HUES48 (cell line): Measurements from ENCODE around the gene ABL1.
"Not testable (repeated sequence)": the region's sequence is repeated elsewhere in the genome, so short reads cannot be mapped to it uniquely, and the experiment has no call there.

Source experiments
- H3K27ac ChIP-seq: one replicate; pipeline ENCODE4 v1.7.0; 2013; ENCODE audit warnings: low read depth, low read length, inconsistent platforms
- H3K27me3 ChIP-seq: 2 replicates; pipeline ENCODE4 v1.6.1; 2013; ENCODE audit warnings: mild to moderate bottlenecking, low read length; ENCODE audit not compliant: control insufficient read depth, insufficient read depth
- H3K36me3 ChIP-seq: 2 replicates; pipeline ENCODE4 v1.6.1; 2013; ENCODE audit warnings: low read length; ENCODE audit not compliant: control insufficient read depth, insufficient read depth
- H3K4me1 ChIP-seq: 2 replicates; pipeline ENCODE4 v1.6.1; 2013; ENCODE audit warnings: mild to moderate bottlenecking, low read length; ENCODE audit not compliant: control insufficient read depth, insufficient read depth
- H3K4me3 ChIP-seq: 2 replicates; pipeline ENCODE4 v1.5.1; 2013; ENCODE audit warnings: mild to moderate bottlenecking, low read depth, low read length
- H3K9ac ChIP-seq: 2 replicates; pipeline ENCODE4 v1.6.1; 2013; ENCODE audit warnings: mild to moderate bottlenecking, low read depth, low read length, moderate library complexity
- H3K9me3 ChIP-seq: 2 replicates; pipeline ENCODE4 v1.6.1; 2013; ENCODE audit warnings: low read length; ENCODE audit not compliant: control insufficient read depth, insufficient read depth

The ABL1 gene

GRCh38 chr9:130910041-130910440 lies 75.0 kb downstream of the ABL1 start:
- peaks cover 14% of the 10 kb centered on the region; the same call in 1 of the 2 replicates for H3K4me1 ChIP-seq
- H3K36me3 ChIP-seq, H3K4me3 ChIP-seq, H3K27me3 ChIP-seq, H3K27ac ChIP-seq, H3K9ac ChIP-seq, H3K9me3 ChIP-seq: not testable (repeated sequence)

- not testable (repeated sequence) for H3K27me3 ChIP-seq, H3K36me3 ChIP-seq, H3K9me3 ChIP-seq, H3K27ac ChIP-seq, H3K9ac ChIP-seq, H3K4me3 ChIP-seq
- peaks cover 14% of the 10 kb centered on the region; the same call in 1 of the 2 replicates for H3K4me1 ChIP-seq
These were observed 75.6 kb downstream of the ABL1 start for GRCh38 chr9:130910670-130911069.

- Histone ChIP-seq H3K9me3 (no peaks in the 10 kb centered on the region), H3K4me3 (no peak overlapping the region), H3K27me3 (no peaks in the 10 kb centered on the region), H3K27ac (no peak overlapping the region), H3K9ac (no peak overlapping the region), H3K4me1 (peaks cover 14% of the 10 kb centered on the region; the same call in 1 of the 2 replicates), H3K36me3 (no peaks in the 10 kb centered on the region)
These were observed 76.4 kb downstream of the ABL1 start for GRCh38 chr9:130911254-130912049.

GRCh38 chr9:130912932-130913598 lies 78.0 kb downstream of the ABL1 start:
- Histone ChIP-seq H3K9ac (no peak overlapping the region; the same call in 1 of the 2 replicates), H3K27me3 (no peaks in the 10 kb centered on the region), H3K9me3 (no peaks in the 10 kb centered on the region), H3K27ac (no peak overlapping the region), H3K4me3 (no peak overlapping the region), H3K36me3 (no peaks in the 10 kb centered on the region), H3K4me1 (peaks cover 14% of the 10 kb centered on the region; the same call in 1 of the 2 replicates)

GRCh38 chr9:130913599-130914416 lies 78.8 kb downstream of the ABL1 start:
- Histone ChIP-seq H3K27me3 (no peaks in the 10 kb centered on the region), H3K4me1 (peaks cover 14% of the 10 kb centered on the region; the same call in 1 of the 2 replicates), H3K9me3 (no peaks in the 10 kb centered on the region), H3K27ac (no peak overlapping the region), H3K36me3 (no peaks in the 10 kb centered on the region), H3K4me3 (no peak overlapping the region), H3K9ac (no peak overlapping the region; the same call in 1 of the 2 replicates)

GRCh38 chr9:130914417-130915095 lies 79.5 kb downstream of the ABL1 start:
- Histone ChIP-seq H3K27me3 (no peaks in the 10 kb centered on the region), H3K36me3 (no peaks in the 10 kb centered on the region), H3K9ac (no peak overlapping the region), H3K4me1 (peaks cover 14% of the 10 kb centered on the region; the same call in 1 of the 2 replicates), H3K4me3 (no peak overlapping the region), H3K27ac (no peak overlapping the region), H3K9me3 (no peaks in the 10 kb centered on the region)

- Histone ChIP-seq H3K36me3 (no peaks in the 10 kb centered on the region), H3K9me3 (no peaks in the 10 kb centered on the region), H3K4me1 (peaks cover 14% of the 10 kb centered on the region; the same call in 1 of the 2 replicates), H3K27me3 (no peaks in the 10 kb centered on the region), H3K27ac (no peak overlapping the region), H3K9ac (no peak overlapping the region), H3K4me3 (no peak overlapping the region)
These were observed 80.0 kb downstream of the ABL1 start for GRCh38 chr9:130915096-130915447.

GRCh38 chr9:130917168-130917960 lies 82.3 kb downstream of the ABL1 start:
- H3K4me1 ChIP-seq: peaks cover 14% of the 10 kb centered on the region; the same call in 1 of the 2 replicates
- H3K9ac ChIP-seq: no peak overlapping the region
- H3K9me3 ChIP-seq: no peaks in the 10 kb centered on the region

GRCh38 chr9:130918101-130918825 lies 83.2 kb downstream of the ABL1 start:
- Histone ChIP-seq H3K36me3 (no peaks in the 10 kb centered on the region), H3K9ac (no peak overlapping the region)

More at GRCh38 chr9:130917168-130917960, 82.3 kb downstream of the ABL1 start:
- no peak overlapping the region for H3K27ac ChIP-seq
- H3K36me3 ChIP-seq: no peaks in the 10 kb centered on the region
- H3K27me3 ChIP-seq: no peaks in the 10 kb centered on the region
- H3K4me3 ChIP-seq: no peak overlapping the region

More at GRCh38 chr9:130918101-130918825, 83.2 kb downstream of the ABL1 start:
- Histone ChIP-seq H3K4me1 (peaks cover 17% of the 10 kb centered on the region; the same call in 1 of the 2 replicates), H3K27ac (no peak overlapping the region), H3K4me3 (no peak overlapping the region), H3K27me3 (no peaks in the 10 kb centered on the region), H3K9me3 (no peaks in the 10 kb centered on the region)
